Stimulated activated CD8-positive, alpha-beta memory T cell treated with anti-CD3 and anti-CD28 coated beads, Interleukin-12 subunit alpha, Interleukin-12 subunit beta, amount 100 ng/mL, for 4 hours (primary cell): ENCODE results near the gene TFDP3.

Source experiments
- DNase-seq: peaks from one replicate; pipeline ENCODE4 v3.0.0-alpha.2; 2020; ENCODE audit warnings: low read depth

Gene TFDP3, protein sequence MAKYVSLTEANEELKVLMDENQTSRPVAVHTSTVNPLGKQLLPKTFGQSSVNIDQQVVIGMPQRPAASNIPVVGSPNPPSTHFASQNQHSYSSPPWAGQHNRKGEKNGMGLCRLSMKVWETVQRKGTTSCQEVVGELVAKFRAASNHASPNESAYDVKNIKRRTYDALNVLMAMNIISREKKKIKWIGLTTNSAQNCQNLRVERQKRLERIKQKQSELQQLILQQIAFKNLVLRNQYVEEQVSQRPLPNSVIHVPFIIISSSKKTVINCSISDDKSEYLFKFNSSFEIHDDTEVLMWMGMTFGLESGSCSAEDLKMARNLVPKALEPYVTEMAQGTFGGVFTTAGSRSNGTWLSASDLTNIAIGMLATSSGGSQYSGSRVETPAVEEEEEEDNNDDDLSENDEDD

DNA sequence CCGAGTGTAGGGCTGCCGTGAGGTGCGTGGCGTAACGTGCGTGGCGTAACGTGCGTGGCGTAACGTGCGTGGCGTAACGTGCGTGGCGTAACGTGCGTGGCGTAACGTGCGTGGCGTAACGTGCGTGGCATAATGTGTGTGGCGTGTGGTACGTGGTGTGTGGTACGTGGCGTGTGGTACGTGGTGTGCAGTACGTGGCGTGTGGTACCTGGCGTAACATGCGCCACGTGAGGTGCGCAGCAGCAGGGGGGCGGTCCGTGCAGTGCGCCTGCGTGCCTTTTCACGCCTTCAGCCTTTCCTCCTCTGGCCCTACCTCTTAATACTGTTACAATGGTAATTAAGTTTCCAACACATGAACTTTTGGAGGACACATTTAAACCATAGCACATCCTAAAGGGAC is at the start of gene TFDP3:
TSS of gene TFDP3 (minus strand) at position 26 of the 400 bp plus-strand sequence. CDS start 95 bp downstream, outside the sequence.
- no peak for DNase-seq

DNA sequence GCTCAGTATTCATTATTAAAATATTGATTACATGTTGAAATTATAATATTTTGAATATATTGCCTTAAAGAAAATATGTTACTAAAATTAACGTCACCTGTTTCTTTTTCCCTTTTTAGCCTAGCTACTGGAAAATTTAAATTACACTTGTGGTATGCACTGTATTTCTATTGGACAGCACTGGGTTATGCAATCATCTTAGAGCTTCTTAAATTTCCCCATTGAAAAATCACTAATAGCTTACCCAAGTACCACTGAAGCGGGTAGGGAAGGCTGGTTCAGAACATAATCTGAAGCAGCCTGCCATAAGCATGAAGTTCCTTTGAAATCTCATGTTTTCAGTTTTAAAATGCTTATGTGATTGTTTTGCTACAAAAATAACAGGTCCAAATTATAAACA is 49.5 kb upstream of the TFDP3 start:
- no peak for DNase-seq

DNA sequence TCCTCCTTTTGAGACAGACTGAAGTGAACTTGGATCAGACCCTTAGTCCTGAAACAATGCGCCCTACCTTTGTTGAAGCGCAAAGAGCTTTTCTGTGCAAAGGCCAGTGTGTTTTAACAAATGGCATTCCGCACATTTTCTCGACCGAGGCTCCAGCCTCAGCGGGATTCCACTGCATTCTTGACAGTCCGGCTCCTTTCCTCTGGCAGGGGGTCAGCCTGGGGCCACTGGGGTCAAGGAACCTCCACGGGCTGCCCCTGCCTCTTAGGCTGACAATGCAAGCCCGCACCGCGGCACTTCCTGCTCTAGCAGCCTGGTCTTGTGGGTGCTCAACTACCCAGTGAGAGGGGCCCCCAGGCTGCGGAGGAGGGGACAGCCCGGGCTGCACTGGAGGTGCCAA is 47.2 kb upstream of the TFDP3 start:
- DNase-seq, result no peak

DNA sequence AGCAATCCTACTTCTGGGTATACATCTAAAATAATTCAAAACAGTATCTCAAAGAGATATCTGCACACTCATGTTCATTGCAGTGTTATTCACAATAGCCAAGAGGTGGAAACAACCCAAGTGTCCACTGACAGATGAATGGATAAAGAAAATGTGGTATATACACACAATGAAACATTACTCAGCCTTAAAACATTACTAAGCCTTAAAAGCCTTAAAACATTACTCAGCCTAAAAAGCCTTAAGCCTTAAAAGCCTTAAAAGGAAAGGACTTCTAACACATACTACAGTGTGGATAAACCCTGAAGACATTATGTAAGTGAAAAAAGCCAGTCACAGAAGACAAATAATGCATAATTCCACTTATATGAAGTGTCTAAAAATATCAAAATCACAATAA is 40.3 kb upstream of the TFDP3 start:
- DNase-seq, result no peak

DNA sequence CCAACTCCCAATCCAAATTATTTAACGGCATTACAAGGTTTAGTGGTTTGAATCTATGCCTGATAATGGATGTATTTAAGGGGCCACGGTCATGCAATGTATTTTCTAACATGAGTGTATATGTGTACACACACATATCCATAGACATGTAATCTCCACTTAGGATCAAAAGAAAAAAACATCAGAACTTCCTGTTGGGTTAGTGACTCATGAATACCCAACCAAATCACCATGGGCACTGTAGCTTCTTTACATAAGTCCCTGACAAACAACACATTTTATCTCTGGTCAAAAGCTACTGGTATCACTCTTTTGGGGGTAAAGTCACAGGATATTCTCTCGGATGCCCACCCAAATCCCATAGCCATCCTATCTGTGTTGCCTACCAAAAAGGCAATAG is 36.5 kb upstream of the TFDP3 start:
- no peak for DNase-seq

- DNase-seq, result no peak
These were observed 33.0 kb upstream of the TFDP3 start for GRCh38 chrX:133251204-133251603.

DNA sequence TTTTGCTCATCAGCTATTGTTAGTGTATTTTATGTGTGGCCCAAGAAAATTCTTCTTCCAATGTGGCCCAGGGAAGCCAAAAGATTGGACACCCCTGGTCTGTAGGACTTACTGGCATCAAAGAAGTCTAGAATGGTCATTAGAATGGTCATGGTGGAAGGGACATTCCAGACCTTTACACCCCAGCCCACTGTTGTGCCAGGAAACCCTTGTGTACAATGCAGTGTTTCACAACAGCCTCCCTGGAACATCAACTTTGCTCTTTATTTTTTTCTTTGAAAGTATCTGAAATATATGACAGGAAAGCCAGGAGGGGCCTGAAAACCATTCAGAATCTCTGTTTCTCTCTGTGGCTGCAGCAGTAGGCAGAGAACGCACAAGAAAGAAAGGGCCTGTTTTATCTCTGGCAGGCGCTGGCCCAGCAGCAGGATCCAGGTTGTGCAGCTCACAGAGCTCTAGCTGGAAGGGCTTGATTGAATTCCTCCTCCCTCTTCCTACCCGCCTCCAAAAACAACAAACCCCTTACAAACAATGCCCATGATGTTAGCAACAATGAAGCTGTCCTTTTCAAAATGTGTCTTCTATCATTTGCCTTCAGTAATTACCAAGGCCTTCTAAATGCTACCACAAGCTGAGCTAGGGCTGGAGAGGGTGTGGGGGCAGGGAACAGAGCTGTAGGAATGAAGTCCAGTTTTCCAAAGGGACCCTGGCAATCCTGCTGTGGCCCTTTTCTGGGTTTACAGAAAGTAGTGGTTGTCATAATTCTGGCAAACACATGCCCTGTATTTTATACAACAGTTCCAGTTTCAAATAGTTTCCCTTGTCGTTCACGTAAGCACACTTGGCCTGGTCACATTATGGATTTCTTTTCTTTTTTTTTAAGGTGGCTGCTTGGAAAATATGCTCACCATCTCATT is 32.3 kb upstream of the TFDP3 start:
- DNase-seq, result no peak

GRCh38 chrX:133249266-133250058 is 31.3 kb upstream of the TFDP3 start:
- no peak for DNase-seq

GRCh38 chrX:133248177-133248576 is 30.0 kb upstream of the TFDP3 start:
- DNase-seq, result no peak

DNA sequence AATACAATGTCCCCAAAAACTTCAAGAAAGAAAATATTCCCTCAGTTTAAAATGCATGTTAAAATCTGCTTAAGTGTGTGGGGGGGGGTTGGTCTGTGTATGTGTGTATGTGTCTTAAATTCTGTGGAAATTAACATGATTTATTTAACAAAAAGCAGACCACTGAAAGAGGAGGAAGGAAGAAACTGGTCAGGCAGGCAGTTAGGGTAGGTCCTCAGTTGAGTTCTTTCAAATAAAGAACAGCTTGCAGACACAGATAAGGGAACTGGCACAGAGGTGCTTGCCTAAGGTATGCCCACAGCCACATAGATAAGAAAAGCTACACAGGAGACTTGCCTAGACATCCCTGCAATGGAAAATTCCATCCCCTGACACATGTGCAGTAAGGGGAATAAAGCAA is 28.8 kb upstream of the TFDP3 start:
- DNase-seq, result no peak

DNA sequence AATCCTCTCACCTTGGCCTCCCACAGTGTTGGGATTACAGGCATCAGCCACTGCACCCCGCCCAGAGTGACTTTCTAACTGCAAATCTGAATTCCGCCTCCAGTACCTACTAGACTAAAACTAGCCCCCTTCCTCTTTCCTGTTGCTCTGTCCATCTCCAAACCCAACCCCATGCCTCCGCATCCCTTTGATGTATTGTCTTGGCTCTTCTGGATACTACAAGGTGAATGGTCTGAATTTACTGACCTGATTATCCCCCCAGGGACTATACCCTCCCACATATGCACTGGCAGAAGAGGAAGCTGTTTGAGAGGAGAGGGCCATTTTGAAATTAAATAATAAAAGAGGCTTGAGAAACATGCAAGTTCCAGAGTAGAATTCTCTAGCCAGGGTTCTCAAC is 17.7 kb upstream of the TFDP3 start:
- DNase-seq, result no peak

DNA sequence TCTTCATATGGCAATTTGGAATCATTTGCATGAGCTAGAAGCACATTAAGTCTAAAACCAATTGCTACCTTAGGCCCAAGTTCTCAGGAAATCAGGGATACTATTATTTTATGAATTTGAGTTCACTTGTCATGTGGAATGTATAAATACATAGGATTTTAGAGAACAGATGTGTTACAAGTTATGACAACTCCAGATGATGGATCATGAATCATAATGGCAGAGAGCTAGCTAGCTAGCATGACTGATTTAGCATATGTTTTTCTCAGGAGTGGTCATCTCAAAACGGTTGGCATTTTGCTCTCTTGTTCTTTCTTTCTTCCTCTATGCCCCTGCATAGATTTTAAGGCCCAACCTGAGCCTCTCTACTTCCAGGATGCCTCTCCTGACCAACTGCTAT is 14.2 kb upstream of the TFDP3 start:
- no peak for DNase-seq

DNA sequence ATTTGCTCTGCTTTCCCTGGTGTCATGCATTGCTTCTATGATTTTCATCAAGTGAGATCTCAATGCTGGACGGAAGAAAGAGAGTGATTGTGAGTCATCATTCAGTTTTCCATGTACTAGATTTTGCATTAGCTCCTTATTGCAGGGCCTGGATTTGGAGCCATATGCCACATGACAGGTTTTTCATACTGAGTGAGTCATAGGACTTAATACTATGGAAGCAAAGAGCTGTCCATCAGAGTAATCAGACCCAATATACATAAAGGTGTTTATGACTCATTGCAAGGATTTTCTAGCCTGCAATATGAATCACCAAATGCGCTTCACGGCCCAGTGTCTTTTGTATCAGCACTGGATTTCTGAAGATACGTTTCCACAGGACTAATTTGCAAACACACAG is 11.2 kb upstream of the TFDP3 start:
- DNase-seq, result no peak

DNA sequence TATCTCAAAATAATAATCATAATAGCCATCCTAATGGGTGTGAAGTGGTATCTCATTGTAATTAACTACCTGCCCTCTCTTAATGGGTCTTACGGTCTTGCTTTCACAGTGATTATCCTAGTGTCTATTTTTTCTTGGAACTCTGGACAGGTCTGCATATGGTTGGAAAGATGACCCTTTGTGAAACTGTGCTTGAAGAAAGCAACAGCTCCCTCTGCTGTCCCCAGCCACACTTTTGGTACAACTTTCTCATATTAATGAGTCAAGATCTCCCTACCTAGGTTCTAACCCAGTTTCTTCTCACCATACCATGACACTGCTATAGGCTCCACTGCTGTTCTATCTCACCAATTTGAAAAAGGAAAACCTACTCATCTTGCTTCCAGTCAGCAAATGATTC is 2.4 kb downstream of the TFDP3 start:
- DNase-seq, result no peak

- DNase-seq, result no peak
These were observed 3.1 kb downstream of the TFDP3 start for GRCh38 chrX:133215017-133215416.

DNA sequence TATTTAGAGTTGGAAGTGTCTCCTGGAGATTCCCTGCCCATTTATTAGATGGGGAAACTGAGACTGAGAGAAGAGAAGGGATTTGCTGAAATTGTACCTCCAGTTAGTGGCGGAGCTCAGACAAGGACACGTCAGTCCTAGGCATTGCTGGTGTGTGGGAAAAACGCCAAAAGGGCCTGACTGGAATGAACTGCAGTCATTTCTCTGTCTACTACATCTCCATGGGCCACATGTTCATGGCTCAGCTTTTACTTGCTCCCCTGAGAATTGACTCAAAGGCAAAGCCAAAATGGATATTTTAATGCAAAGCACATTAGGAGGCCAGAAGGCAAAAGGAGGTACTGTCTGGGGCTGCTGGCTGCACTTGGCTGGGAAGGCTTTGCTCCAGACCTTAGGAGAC is 3.9 kb downstream of the TFDP3 start:
- DNase-seq, result no peak

GRCh38 chrX:133213117-133213516 is 5.0 kb downstream of the TFDP3 start:
- no peak for DNase-seq

DNA sequence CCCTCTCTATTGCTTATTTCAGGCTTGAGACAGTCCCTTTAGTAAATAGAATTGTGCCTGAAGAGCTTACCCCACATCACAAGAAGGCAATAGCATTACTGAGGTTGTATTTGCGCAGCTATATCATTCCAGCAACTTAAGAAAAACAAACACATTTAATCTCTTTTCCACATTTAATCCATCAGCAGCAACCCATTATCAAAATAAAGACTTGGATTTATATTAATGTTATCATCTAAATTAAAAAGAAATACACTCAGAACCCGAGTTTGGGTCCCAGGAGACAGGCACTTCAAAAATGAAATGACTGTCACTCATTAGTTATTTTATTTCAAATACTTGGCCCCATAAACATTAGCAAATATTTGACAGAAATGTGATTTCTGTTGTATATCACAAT is 10.4 kb downstream of the TFDP3 start:
- no peak for DNase-seq

DNA sequence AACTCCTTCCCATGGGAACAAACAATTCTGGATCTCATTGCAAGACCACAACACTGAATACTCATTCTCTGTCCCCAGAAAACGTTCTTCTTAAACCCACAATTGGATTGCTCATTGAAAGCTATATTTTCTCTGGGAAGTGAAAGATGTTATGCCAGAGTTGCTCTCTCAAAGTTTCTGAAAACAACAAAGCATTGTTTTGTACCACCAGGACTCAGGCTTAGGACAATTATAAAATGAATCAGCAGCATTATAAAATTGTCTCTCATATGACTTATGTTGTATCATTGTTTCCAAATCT is 26.5 kb downstream of the TFDP3 start:
- no peak for DNase-seq

- DNase-seq, result no peak
These were observed 27.0 kb downstream of the TFDP3 start for GRCh38 chrX:133190877-133191738.

- DNase-seq, result no peak
These were observed 29.0 kb downstream of the TFDP3 start for GRCh38 chrX:133189195-133189594.

- DNase-seq, result no peak
These were observed 29.5 kb downstream of the TFDP3 start for GRCh38 chrX:133188631-133189030.
